COR-L47 (cell line): ENCODE data around the gene S1PR3.

Experiments used
- DNase-seq: peaks from one replicate; lab custom pipeline; 2025; lab: John Stamatoyannopoulos, UW

The S1PR3 gene

DNA sequence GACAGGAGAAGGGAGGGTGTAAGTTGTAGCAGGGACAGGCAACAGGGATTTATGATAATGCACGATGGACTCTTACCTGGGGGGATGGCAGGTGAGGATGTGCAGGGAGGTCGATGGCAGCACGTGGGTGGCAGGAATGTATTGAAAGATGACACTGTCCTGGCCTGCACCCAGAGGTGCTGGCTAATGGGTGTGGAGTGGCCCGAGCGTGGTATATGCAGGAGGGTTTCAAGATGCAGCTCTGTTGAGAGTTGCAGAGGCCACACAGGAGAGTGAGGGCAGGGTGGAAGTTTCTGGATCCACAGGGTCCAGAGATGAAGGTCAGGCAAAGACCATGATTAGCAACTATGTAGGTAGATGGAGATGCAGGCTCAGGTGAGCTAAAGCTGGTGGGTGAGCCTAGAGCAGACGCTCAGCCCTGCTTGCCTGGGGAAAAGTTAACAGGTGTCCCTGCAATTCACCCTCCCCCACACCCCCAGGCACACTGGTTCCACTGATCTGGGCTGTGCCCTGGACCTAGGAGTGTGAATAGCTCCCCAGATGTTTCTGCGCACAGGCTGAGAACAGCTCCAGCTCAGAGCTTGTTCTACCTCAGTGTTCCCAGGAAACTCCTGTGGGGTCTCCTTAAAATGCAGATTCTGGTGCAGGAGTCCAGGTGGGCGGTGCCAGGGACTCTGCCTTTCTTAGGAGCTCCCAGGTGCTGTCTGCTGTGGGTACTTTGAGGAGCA lies 21.5 kb upstream of the S1PR3 start:
- no peak for DNase-seq

DNA sequence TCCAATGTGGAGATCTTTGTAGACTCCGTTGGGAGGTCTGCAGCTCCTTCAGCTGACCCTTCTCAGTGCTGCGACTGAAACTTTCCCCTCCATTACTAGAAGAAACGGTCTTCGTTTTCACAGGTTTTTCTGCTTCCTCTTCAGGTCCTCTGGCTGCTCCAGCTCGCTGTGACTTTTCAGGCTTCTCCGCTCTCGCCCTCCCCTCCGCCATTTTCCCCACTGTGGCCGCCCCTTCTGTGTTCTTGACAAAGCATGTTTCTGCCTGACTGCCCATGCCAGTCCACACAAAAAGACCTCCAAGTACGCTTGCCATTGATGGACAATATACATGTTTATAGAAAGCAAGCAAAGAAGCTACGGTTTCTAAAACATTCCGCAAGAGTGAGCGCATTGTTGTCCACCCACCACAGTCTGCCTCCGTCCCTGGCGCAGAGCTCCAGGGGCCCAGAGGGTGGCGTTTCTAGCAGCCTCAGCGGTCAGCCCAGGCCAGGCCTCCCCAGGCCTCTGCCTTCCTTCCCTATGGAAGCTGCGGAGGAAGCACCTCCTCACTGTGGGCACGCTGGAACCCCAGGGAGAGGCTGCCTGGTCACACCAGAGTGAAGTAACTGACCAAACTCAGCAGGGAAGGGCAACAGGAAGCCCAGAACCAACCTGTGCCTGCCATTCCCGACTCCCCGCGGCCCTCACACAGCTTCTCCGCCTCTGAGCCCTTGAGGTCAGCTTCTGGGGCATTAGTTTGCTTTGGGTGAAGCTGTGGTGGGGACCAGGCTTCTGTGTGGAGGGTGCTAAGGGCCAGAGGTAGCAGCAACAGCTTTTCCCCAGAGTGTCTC lies 19.9 kb upstream of the S1PR3 start:
- no peak for DNase-seq

DNA sequence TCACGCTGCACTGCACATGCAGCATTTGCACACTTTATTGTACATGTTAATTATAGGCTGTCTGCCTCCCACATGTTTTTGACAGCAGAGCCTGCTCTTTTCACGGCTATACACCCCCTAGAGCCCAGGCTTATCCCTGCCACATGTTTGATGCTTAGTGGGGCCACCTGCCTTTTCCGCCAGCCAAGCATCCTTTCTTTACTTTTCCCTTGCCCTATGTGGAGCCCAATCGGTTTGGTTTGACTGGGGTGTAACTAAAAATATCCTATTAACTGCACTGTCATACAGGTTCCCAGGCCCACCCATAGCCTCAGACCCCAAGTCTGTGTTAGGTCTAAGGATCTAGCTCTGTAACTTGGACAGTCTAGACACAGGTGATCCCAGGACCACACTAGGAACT lies 18.9 kb upstream of the S1PR3 start:
- DNase-seq: no peak

DNA sequence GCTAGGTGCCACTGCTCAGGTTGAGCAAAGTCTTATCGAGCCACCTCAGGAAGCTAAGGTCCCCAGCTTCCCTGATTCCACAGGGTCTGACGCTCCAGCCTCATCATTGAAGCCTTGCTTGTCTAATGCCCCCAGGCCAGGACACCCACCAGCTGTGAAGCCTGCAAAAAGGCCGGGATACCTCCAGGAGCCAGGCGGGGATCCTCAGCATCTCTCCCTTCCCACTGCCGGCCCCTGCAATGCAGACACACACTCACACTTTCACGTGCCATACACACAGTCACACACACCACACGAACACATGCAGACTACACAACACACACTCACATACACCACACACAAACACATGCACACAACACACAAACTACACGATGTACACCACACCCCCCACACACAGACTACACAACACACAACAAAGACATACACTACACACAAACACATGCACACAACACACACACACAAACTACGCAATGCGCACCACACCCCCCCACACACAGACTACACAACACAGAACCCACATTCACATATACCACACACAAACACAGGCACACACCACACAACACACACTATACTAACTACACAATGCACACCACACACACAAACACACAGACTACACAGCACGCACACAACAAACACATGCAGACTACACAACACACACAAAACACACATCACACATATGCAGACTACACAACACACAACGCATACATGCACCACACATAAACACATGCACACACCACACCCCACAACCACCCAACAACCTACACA lies 17.8 kb upstream of the S1PR3 start:
- no peak for DNase-seq

DNA sequence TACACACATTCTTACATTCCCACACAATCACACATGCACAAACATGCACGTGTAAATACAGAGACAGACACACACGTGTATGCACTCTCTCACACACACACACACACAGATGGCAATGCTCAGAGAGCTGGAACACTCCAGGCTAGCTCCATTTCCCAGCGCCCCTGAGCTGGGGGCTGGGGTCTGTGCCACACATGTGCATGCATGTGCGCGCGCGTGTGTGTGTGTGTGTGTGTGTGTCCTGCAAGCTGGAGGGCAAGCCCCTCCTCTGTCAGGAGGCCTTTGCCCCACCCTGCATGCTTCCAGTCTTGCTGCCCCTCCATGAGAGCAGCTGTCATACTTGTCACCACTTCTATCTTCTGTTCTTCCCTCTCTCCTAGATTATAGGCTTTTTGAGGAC lies 16.6 kb upstream of the S1PR3 start:
- DNase-seq: no peak

DNA sequence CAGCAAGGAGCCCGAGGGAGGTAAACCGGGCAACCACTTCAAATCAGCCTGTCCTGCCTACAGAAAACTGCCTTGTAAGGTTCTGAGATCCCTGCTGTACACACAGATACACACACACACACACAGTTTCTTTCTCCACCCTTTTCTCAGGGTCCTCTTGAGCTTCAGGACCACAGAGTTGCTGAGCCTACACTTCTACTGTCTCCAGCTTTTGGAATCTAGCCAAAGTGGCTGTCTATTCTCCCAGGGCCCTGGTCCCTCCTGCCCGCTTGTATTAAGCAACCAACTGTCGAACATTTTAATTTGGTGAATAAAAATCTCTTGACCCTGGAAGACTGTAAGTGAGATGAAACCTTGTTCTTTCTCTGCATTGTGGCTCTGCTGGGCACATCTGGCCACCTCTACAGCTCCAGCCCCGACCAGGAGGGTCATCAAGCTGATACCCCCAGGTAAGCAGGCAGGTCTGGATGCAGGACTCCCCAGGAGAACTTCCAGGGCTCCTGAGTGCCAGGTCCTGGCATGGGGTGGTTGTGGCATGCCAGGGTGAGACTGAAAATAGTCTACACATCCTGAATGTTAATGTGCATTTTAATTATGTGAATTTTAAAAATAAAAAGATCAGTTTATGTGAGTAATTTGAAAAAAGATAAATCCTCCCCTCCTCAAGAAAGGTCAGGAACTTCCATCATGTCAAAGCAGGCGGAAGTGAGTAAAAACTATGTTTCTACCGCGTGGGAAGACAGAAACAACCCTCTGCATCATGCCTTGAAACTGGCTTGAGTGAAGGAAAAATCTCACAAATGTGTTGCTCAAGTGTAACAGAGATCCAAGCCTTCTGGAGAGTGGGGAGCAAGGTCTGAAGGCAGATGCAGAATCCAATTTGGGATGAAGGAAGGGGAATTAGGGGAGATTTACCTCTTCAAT lies 15.0 kb upstream of the S1PR3 start:
- DNase-seq: no peak

GRCh38 chr9:88976890-88977257 lies 14.4 kb upstream of the S1PR3 start:
- no peak for DNase-seq

GRCh38 chr9:88978034-88978433 lies 13.2 kb upstream of the S1PR3 start:
- DNase-seq: no peak

- DNase-seq: no peak
Observed at GRCh38 chr9:88979021-88979420, 12.2 kb upstream of the S1PR3 start.

GRCh38 chr9:88979791-88980190 lies 11.5 kb upstream of the S1PR3 start:
- no peak for DNase-seq

DNA sequence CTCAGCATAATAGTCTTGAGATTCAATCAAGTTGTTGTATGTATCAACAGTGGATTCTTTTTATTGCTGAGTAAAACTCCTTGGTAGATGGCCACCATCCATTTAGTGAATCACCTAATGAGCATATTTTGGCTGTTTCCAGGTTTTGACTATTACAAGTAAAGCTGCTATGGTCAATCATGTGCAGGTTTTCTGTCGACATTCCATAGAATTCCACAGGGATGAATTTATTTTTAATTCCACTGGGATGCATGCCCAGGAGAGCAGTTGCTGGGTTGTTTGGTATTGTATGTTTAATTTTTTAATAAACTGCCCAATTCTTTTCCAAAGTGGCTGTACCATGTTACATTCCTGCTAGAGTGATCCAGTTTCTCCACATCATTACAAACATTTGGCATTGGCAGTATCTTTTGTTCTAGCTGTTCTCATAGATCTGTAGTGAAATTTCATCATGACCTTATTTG lies 10.5 kb upstream of the S1PR3 start:
- DNase-seq: no peak

GRCh38 chr9:88983865-88984542 lies 7.3 kb upstream of the S1PR3 start:
- no peak for DNase-seq

DNA sequence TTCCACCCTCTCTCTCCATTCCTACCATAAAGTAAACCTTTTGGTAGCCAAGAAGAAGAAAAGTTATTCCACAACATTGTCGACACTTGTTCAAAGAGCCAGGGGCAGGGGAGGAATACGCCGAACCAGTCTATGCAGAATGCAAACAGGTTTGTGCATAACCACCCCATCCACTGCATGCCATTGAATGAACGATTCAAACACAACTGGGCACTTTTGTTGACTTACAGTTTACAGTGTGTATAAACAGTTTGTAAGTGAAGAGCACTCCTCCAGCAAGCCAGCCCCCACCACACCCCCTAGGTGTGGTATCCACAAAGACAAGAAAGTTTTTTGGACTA lies 6.8 kb upstream of the S1PR3 start:
- no peak for DNase-seq

GRCh38 chr9:88985616-88986015 lies 5.7 kb upstream of the S1PR3 start:
- no peak for DNase-seq

DNA sequence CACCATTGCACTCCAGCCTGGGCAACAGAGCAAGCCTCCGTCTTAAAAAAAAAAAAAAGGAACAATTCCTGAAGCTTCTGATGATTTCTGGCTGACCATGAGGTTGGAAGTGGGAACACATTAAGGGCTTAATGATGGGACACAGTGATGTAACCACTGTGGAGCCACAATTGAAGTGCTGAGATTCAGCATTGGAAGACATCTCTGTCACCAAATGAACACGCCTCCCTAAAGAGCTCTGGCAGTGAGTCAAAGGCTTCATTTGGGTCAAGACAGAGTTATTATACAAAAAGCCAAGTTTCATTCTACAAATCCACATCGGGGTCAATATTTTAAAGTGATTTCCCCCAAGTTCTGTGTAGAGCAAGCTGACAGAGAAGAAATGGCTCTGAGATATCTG lies 4.5 kb upstream of the S1PR3 start:
- DNase-seq: no peak

GRCh38 chr9:88987661-88988060 lies 3.6 kb upstream of the S1PR3 start:
- DNase-seq: no peak

- no peak for DNase-seq
Observed at GRCh38 chr9:88988796-88989641, 2.2 kb upstream of the S1PR3 start.

- DNase-seq: no peak
Observed at GRCh38 chr9:88990041-88990728, 1.1 kb upstream of the S1PR3 start.

- no peak for DNase-seq
Observed at GRCh38 chr9:88990729-88991065, 571 bp upstream of the S1PR3 start.

DNA sequence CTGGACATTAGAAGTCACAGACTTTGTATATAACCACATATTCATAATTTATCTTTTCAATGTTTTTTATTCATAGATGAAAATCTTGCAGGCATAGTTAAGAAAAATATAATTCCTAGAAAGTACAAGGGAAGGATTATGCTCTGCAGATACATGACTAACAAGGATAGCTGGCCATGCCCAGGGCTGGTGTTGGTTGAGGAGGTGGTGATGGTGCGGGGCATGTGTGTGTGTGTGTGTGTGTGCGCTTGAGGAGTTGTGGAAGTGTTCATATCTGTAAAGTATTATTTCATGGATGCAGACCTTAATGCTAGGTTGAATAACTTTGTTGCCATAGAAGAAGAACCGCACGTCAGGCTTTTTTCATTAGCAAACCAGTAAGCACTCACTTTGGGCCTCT lies 1.3 kb downstream of the S1PR3 start:
- no peak for DNase-seq
